Stimulated activated CD4-positive, alpha-beta T cell treated with anti-CD3 and anti-CD28 coated beads, Interleukin-12 subunit alpha, Interleukin-12 subunit beta, amount 100 ng/mL, for 4 hours (primary cell): Measurements from ENCODE around the gene C2orf74.
"Not testable (repeated sequence)": the region's sequence is repeated elsewhere in the genome, so short reads cannot be mapped to it uniquely, and the experiment has no call there.

Experiments used
- DNase-seq: peaks from one replicate; pipeline ENCODE4 v3.0.0-alpha.2; 2020

The C2orf74 gene

GRCh38 chr2:61161888-61162287, at the start of gene C2orf74:
C2orf74 (plus strand) TSS chr2:61162188; CDS start chr2:61162515, 327 bp downstream.
- no peak for DNase-seq

GRCh38 chr2:61114147-61114546, 47.8 kb upstream of the C2orf74 start:
- no peak for DNase-seq

- no peak for DNase-seq
Measured at GRCh38 chr2:61116302-61116701, 45.7 kb upstream of the C2orf74 start.

GRCh38 chr2:61117534-61117933, 44.5 kb upstream of the C2orf74 start:
- no peak for DNase-seq

- DNase-seq: no peak
Measured at GRCh38 chr2:61125123-61125710, 36.8 kb upstream of the C2orf74 start.

GRCh38 chr2:61125798-61126197, 36.2 kb upstream of the C2orf74 start:
- no peak for DNase-seq

GRCh38 chr2:61128122-61128521, 33.9 kb upstream of the C2orf74 start:
- not testable (repeated sequence) for DNase-seq

- DNase-seq: no peak
Measured at GRCh38 chr2:61134141-61134540, 27.8 kb upstream of the C2orf74 start.

- no peak for DNase-seq
Measured at GRCh38 chr2:61135510-61135909, 26.5 kb upstream of the C2orf74 start.

GRCh38 chr2:61138859-61139258, 23.1 kb upstream of the C2orf74 start:
- DNase-seq: no peak

GRCh38 chr2:61141151-61141550, 20.8 kb upstream of the C2orf74 start:
- DNase-seq: no peak

GRCh38 chr2:61144697-61145268, 17.2 kb upstream of the C2orf74 start:
- DNase-seq: peak; percentile 91

GRCh38 chr2:61145990-61146389, 16.0 kb upstream of the C2orf74 start:
- DNase-seq: no peak

GRCh38 chr2:61148091-61148490, 13.9 kb upstream of the C2orf74 start:
- DNase-seq: not testable (repeated sequence)

GRCh38 chr2:61149074-61149473, 12.9 kb upstream of the C2orf74 start:
- no peak for DNase-seq

GRCh38 chr2:61151436-61151835, 10.6 kb upstream of the C2orf74 start:
- no peak for DNase-seq

- no peak for DNase-seq
Measured at GRCh38 chr2:61157371-61158003, 4.5 kb upstream of the C2orf74 start.

- DNase-seq: no peak
Measured at GRCh38 chr2:61158356-61158955, 3.5 kb upstream of the C2orf74 start.

- no peak for DNase-seq
Measured at GRCh38 chr2:61162721-61163120, 733 bp downstream of the C2orf74 start.

- not testable (repeated sequence) for DNase-seq
Measured at GRCh38 chr2:61165082-61165481, 3.1 kb downstream of the C2orf74 start.

- DNase-seq: no peak
Measured at GRCh38 chr2:61165946-61166345, 4.0 kb downstream of the C2orf74 start.

GRCh38 chr2:61167579-61167978, 5.6 kb downstream of the C2orf74 start:
- DNase-seq: no peak

GRCh38 chr2:61172671-61173070, 10.7 kb downstream of the C2orf74 start:
- no peak for DNase-seq

GRCh38 chr2:61173116-61173515, 11.1 kb downstream of the C2orf74 start:
- DNase-seq: no peak
